ENCODE measurements around the gene CCNB3.
"Not testable (repeated sequence)": the region's sequence is repeated elsewhere in the genome, so short reads cannot be mapped to it uniquely, and the experiment has no call there.

The CCNB3 gene

DNA sequence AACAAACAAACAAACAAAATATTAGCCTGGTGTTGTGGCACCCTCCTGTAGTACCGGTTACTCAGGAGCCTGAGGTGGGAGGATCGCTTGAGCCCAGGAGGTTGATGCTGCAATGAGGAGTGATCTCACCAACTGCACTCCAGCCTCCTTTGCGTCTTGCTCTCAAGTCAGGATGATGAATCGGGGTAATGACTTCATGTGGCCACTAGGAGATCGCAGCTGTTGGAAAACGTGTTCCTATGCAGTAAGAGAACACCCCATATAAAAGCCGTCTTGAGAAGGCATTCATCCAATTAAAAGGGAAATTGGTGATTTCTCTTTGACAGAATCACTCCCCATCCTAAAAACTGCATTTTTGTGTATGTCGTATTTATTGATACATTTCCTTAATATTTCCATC lies 6.9 kb downstream of the CCNB3 start:
- Histone ChIP-seq H3K9ac (ENCODE audit: low read depth, low read length, poor library complexity, severe bottlenecking) (no peak overlapping the region), H3K27me3 (ENCODE audit: insufficient read depth, low read length, poor library complexity, severe bottlenecking) (no peaks in the 10 kb centered on the region), H4K20me1 (ENCODE audit: insufficient read depth, low read length, poor library complexity, severe bottlenecking) (no peaks in the 10 kb centered on the region), H3K36me3 (ENCODE audit: insufficient read depth, low read length) (no peaks in the 10 kb centered on the region), H3F3A (ENCODE audit: low read depth) (no peaks in the 10 kb centered on the region), H2AFZ (ENCODE audit: low read length) (no peak overlapping the region), H3K9me2 (replicated peaks; ENCODE audit: low read depth, low read length) (no peaks in the 10 kb centered on the region), H3K79me2 (ENCODE audit: insufficient read depth, low read length) (no peaks in the 10 kb centered on the region), H3K9me3 (ENCODE audit: insufficient read depth, low read depth, low read length) (no peaks in the 10 kb centered on the region), H3K4me3 (ENCODE audit: low read length, poor library complexity, severe bottlenecking) (no peak overlapping the region), H3K4me1 (ENCODE audit: insufficient read depth, low read length, poor library complexity, severe bottlenecking) (no peaks in the 10 kb centered on the region), H3K4me2 (ENCODE audit: low read depth, low read length, poor library complexity, severe bottlenecking) (no peak overlapping the region)
- TF ChIP-seq, protein P1, sequence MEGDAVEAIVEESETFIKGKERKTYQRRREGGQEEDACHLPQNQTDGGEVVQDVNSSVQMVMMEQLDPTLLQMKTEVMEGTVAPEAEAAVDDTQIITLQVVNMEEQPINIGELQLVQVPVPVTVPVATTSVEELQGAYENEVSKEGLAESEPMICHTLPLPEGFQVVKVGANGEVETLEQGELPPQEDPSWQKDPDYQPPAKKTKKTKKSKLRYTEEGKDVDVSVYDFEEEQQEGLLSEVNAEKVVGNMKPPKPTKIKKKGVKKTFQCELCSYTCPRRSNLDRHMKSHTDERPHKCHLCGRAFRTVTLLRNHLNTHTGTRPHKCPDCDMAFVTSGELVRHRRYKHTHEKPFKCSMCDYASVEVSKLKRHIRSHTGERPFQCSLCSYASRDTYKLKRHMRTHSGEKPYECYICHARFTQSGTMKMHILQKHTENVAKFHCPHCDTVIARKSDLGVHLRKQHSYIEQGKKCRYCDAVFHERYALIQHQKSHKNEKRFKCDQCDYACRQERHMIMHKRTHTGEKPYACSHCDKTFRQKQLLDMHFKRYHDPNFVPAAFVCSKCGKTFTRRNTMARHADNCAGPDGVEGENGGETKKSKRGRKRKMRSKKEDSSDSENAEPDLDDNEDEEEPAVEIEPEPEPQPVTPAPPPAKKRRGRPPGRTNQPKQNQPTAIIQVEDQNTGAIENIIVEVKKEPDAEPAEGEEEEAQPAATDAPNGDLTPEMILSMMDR (conservative IDR thresholded peaks at IDR 0.05; ENCODE audit: low read length) = peak; percentile 38; the same call in 1 of the 2 replicates
- TF ChIP-seq EZH2phosphoT487 (IDR thresholded peaks at IDR 0.05; ENCODE audit: borderline replicate concordance) = no peak

DNA sequence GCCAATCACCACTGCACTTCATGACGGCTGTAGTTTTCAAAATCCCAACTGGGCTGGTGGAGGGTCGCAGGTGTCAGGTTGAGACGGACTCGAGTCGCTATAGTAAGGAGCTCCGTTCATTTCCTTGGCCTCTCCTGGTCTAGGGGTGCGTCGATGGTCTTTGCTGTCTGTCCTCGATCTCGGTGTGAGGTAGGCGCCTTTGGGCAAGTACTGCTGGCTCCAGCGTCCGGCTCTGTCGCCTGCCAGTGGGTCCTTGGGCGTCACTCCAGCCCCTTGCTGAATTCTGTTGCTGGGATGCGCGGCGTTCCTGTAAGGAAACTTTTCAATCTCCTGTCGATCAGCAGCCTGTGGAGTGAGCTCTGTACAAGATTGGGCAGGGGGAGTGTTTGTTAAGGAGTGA lies 76.7 kb downstream of the CCNB3 start:
- no peaks in the 10 kb centered on the region for H3K36me3 ChIP-seq (ENCODE audit: insufficient read depth, low read length)
- no peak overlapping the region for H3K9ac ChIP-seq (ENCODE audit: low read depth, low read length, poor library complexity, severe bottlenecking)
- H3K27me3 ChIP-seq (ENCODE audit: insufficient read depth, low read length, poor library complexity, severe bottlenecking) = no peaks in the 10 kb centered on the region
- H3F3A ChIP-seq (ENCODE audit: low read depth) = no peaks in the 10 kb centered on the region
- H2AFZ ChIP-seq (ENCODE audit: low read length) = no peak overlapping the region
- no peak overlapping the region for H3K4me2 ChIP-seq (ENCODE audit: low read depth, low read length, poor library complexity, severe bottlenecking)
- H3K9me2 ChIP-seq (replicated peaks; ENCODE audit: low read depth, low read length) = no peaks in the 10 kb centered on the region
- no peaks in the 10 kb centered on the region for H4K20me1 ChIP-seq (ENCODE audit: insufficient read depth, low read length, poor library complexity, severe bottlenecking)
- H3K4me3 ChIP-seq (ENCODE audit: low read length, poor library complexity, severe bottlenecking) = no peak overlapping the region
- TF ChIP-seq EZH2phosphoT487 (IDR thresholded peaks at IDR 0.05; ENCODE audit: borderline replicate concordance) = no peak
- H3K4me1 ChIP-seq (ENCODE audit: insufficient read depth, low read length, poor library complexity, severe bottlenecking) = no peaks in the 10 kb centered on the region
- H3K9me3 ChIP-seq (ENCODE audit: insufficient read depth, low read depth, low read length) = no peaks in the 10 kb centered on the region
- no peaks in the 10 kb centered on the region for H3K79me2 ChIP-seq (ENCODE audit: insufficient read depth, low read length)

DNA sequence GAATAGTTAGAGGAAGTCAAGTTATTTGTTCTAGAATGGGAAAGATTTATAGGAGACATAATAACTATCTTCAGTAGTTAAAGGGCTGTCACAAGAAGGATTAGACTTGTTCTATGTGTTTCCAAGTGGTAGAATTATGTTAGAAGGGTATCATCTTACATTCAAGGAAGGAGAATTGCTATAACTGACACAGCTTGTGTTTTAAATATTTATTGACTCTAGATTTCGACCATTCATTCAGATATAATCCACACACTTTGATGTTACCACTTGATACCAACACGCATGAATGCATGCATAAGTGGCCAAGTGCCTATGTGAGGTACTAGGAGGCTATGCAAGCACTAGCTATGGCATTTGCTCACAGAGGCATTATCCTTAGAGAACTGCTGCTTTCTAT lies 122.7 kb downstream of the CCNB3 start:
- Histone ChIP-seq H3K79me2 (ENCODE audit: insufficient read depth, low read length) (no peaks in the 10 kb centered on the region), H4K20me1 (ENCODE audit: insufficient read depth, low read length, poor library complexity, severe bottlenecking) (no peaks in the 10 kb centered on the region), H3K27me3 (ENCODE audit: insufficient read depth, low read length, poor library complexity, severe bottlenecking) (no peaks in the 10 kb centered on the region), H3K4me1 (ENCODE audit: insufficient read depth, low read length, poor library complexity, severe bottlenecking) (no peaks in the 10 kb centered on the region), H3F3A (ENCODE audit: low read depth) (no peaks in the 10 kb centered on the region), H3K4me3 (ENCODE audit: low read length, poor library complexity, severe bottlenecking) (no peak overlapping the region), H3K9ac (ENCODE audit: low read depth, low read length, poor library complexity, severe bottlenecking) (no peak overlapping the region), H3K9me3 (ENCODE audit: insufficient read depth, low read depth, low read length) (no peaks in the 10 kb centered on the region), H3K9me2 (replicated peaks; ENCODE audit: low read depth, low read length) (no peaks in the 10 kb centered on the region), H2AFZ (ENCODE audit: low read length) (no peak overlapping the region), H3K4me2 (ENCODE audit: low read depth, low read length, poor library complexity, severe bottlenecking) (no peak overlapping the region), H3K36me3 (ENCODE audit: insufficient read depth, low read length) (no peaks in the 10 kb centered on the region)
- TF ChIP-seq, protein P1 (conservative IDR thresholded peaks at IDR 0.05; ENCODE audit: low read length) = no peak
- TF ChIP-seq EZH2phosphoT487 (IDR thresholded peaks at IDR 0.05; ENCODE audit: borderline replicate concordance) = no peak

DNA sequence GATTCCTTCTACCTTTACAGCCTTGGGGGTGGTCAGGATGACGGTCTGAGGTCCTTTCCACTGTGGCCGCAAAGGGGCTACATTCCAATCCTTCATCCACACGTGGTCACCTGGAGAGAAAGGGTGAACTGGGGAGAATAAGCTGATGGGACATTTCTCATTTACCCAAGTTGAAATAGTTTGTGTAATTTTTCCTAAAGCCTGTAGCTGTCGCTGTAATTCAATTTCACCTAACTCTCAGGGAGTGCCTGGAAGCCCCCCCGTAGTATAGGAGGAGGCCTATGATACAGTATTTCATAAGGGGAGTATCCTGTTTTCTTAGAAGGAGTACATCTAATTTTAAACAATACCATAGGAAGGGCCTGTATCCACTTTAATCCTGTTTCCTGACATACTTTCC lies 128.1 kb downstream of the CCNB3 start:
- not testable (repeated sequence) for H3K36me3 ChIP-seq (ENCODE audit: insufficient read depth, low read length); H3K9me2 ChIP-seq (replicated peaks; ENCODE audit: low read depth, low read length); H3K27me3 ChIP-seq (ENCODE audit: insufficient read depth, low read length, poor library complexity, severe bottlenecking); H3K4me3 ChIP-seq (ENCODE audit: low read length, poor library complexity, severe bottlenecking); H3K4me2 ChIP-seq (ENCODE audit: low read depth, low read length, poor library complexity, severe bottlenecking); H3K9ac ChIP-seq (ENCODE audit: low read depth, low read length, poor library complexity, severe bottlenecking); H3K9me3 ChIP-seq (ENCODE audit: insufficient read depth, low read depth, low read length); H2AFZ ChIP-seq (ENCODE audit: low read length); H4K20me1 ChIP-seq (ENCODE audit: insufficient read depth, low read length, poor library complexity, severe bottlenecking); H3K4me1 ChIP-seq (ENCODE audit: insufficient read depth, low read length, poor library complexity, severe bottlenecking); H3K79me2 ChIP-seq (ENCODE audit: insufficient read depth, low read length); H3F3A ChIP-seq (ENCODE audit: low read depth)
